BE2C (cell line): Measurements from ENCODE around the gene LRG1.
"Not testable (repeated sequence)": the region's sequence is repeated elsewhere in the genome, so short reads cannot be mapped to it uniquely, and the experiment has no call there.

Experiments
- DNase-seq: peaks from one replicate; pipeline ENCODE4 v3.0.0-alpha.2; 2020
- H3K27me3 ChIP-seq: fragments of 250-450 bp; sonication (Bioruptor Pico); 2 replicates; pipeline ENCODE4 v1.5.1; 2020; ENCODE audit warnings: mild to moderate bottlenecking
- H3K36me3 ChIP-seq: fragments of 250-450 bp; sonication (Bioruptor Pico); 2 replicates; pipeline ENCODE4 v1.5.1; 2020; ENCODE audit warnings: mild to moderate bottlenecking
- H3K4me1 ChIP-seq: fragments of 250-450 bp; sonication (Bioruptor Pico); 2 replicates; pipeline ENCODE4 v1.5.1; 2020
- H3K4me3 ChIP-seq: 2 replicates; pipeline ENCODE4 v1.5.1; 2011; ENCODE audit warnings: low read depth, low read length
- H3K9me3 ChIP-seq: fragments of 250-450 bp; sonication (Bioruptor Pico); 2 replicates; pipeline ENCODE4 v1.5.1; 2020
- TF ChIP-seq, protein P1 (sequence below): IDR thresholded peaks from 2 replicates; pipeline ENCODE4 v1.5.1; 2012; ENCODE audit warnings: mild to moderate bottlenecking, low read depth, low read length

LRG1 gene

DNA sequence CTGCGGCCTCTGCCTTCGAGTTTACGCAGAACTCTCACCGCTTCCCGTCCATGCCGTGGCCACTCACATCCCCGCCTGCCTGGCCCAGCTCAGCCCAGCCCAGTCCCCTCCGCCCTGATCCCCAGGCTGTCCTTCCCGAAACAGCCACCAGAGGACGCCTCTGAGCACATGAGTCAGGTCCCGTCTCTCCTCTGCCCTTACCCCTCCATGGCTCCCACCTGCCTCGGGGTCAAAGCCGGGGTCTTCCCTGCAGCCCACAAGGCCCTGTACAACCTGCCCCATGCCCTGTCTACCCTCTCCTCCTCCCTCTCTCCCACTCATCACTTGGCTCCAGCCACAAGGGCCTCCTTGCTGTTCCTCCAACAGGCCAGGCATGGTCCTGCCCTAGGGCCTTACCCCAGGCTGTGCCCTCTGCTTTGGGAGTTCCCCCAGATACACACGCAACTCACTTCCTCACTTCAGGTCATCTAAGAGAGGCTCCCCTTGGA, 27.8 kb upstream of the LRG1 start:
- Histone ChIP-seq H3K27me3 (peaks cover 19% of the 10 kb centered on the region), H3K4me1 (no peaks in the 10 kb centered on the region), H3K4me3 (no peak overlapping the region), H3K36me3 (no peaks in the 10 kb centered on the region), H3K9me3 (no peaks in the 10 kb centered on the region)
- DNase-seq = peak; percentile 78
- TF ChIP-seq, protein P1, sequence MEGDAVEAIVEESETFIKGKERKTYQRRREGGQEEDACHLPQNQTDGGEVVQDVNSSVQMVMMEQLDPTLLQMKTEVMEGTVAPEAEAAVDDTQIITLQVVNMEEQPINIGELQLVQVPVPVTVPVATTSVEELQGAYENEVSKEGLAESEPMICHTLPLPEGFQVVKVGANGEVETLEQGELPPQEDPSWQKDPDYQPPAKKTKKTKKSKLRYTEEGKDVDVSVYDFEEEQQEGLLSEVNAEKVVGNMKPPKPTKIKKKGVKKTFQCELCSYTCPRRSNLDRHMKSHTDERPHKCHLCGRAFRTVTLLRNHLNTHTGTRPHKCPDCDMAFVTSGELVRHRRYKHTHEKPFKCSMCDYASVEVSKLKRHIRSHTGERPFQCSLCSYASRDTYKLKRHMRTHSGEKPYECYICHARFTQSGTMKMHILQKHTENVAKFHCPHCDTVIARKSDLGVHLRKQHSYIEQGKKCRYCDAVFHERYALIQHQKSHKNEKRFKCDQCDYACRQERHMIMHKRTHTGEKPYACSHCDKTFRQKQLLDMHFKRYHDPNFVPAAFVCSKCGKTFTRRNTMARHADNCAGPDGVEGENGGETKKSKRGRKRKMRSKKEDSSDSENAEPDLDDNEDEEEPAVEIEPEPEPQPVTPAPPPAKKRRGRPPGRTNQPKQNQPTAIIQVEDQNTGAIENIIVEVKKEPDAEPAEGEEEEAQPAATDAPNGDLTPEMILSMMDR = peak; percentile 86

DNA sequence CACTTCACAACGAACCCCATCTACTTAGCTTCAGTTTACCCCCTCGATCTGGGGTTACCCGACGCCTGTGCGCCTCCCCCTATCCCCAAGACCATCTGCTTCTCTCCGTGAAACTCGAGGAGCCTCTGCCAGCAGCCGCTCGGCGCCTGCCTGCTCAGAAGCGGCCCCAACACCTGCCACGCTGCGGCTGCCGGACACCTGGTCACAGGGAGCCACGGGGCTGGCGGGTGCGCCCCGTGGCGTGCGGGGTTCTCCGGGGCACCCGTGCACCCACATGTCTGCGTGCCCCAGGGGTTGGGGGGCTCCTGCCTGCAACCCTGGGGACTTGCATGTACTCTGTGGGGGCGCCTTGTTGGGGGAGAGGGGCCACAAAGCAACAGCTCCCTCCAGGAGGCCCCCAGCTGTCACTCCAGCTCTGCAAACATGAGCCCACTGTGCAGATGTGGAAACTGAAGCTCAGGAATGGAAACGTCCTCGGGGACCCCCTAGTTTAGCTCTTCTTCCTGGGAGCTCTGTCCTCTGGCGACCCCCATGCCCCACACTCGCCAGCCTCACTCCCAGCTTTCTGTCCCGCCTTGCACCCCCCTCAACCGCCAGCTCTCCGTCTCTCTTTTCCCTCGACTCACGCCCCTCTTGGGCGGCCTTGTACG, 26.7 kb upstream of the LRG1 start:
- Histone ChIP-seq H3K27me3 (peaks cover 19% of the 10 kb centered on the region), H3K36me3 (no peaks in the 10 kb centered on the region), H3K9me3 (no peaks in the 10 kb centered on the region), H3K4me1 (no peaks in the 10 kb centered on the region), H3K4me3 (no peak overlapping the region)
- TF ChIP-seq, protein P1 = no peak
- DNase-seq = no peak

DNA sequence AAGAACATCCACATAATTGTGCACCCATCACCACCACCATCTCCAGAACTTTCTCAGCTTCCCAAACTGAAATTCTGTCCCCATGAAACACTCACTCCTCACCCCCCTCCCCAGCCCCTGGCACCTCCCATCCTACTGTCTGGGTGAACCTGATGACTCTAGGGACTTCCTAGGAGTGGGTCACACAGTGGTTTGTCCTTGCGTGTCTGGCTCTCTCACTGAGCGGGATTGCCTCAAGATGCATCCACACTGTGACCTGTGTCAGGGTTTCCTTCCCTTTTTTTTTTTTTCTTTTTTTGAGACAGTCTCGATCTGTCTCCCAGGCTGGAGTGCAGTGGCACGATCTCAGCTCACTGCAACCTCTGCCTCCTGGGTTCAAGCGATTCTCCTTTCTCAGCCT, 23.7 kb upstream of the LRG1 start:
- not testable (repeated sequence) for H3K9me3 ChIP-seq, H3K4me1 ChIP-seq, H3K4me3 ChIP-seq, DNase-seq, H3K36me3 ChIP-seq
- peaks cover 19% of the 10 kb centered on the region for H3K27me3 ChIP-seq

DNA sequence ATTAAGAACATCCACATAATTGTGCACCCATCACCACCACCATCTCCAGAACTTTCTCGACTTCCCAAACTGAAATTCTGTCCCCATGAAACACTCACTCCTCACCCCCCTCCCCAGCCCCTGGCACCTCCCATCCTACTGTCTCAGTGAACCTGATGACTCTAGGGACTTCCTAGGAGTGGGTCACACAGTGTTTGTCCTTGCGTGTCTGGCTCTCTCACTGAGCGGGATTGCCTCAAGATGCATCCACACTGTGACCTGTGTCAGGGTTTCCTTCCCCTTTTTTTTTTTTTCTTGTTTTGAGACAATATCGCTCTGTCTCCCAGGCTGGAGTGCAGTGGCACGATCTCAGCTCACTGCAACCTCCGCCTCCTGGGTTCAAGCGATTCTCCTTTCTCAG, 22.2 kb upstream of the LRG1 start:
- H3K4me1 ChIP-seq, DNase-seq, H3K9me3 ChIP-seq, H3K36me3 ChIP-seq, H3K4me3 ChIP-seq: not testable (repeated sequence)
- H3K27me3 ChIP-seq = peaks cover 18% of the 10 kb centered on the region

DNA sequence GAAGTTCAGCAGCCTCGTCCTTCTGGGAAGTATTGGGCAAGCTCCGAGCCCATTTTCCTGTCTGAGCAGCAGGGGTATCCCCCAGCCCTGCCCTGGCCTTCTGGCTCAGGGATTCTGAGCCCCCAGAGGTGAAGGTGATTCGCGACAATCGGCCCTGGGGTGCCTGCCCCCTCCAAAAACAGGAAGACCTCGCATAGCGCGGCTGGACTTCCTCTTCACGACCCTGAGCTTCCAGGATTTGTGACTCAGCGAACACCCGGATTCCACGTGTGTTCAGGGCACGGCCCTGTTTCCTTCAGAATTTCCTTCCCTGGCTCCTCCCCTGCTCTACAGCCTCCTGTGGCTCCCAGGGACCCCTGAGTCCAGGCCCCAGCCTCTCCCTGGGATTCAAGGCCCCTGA, 19.7 kb upstream of the LRG1 start, which contains the start of gene SEMA6B:
SEMA6B (minus strand) TSS at position 116 of the 400 bp plus-strand sequence. CDS start 1,227 bp downstream, outside the sequence.
- H3K4me3 ChIP-seq = no peak within 1 kb of the TSS
- H3K27me3 ChIP-seq = no peaks in the 10 kb centered on the region
- H3K9me3 ChIP-seq = no peaks in the 10 kb centered on the region; the same call in 1 of the 2 replicates
- peaks cover 3% of the 10 kb centered on the region for H3K4me1 ChIP-seq
- DNase-seq = no peak
- no peaks in the 10 kb centered on the region for H3K36me3 ChIP-seq
- TF ChIP-seq, protein P1 = no peak

DNA sequence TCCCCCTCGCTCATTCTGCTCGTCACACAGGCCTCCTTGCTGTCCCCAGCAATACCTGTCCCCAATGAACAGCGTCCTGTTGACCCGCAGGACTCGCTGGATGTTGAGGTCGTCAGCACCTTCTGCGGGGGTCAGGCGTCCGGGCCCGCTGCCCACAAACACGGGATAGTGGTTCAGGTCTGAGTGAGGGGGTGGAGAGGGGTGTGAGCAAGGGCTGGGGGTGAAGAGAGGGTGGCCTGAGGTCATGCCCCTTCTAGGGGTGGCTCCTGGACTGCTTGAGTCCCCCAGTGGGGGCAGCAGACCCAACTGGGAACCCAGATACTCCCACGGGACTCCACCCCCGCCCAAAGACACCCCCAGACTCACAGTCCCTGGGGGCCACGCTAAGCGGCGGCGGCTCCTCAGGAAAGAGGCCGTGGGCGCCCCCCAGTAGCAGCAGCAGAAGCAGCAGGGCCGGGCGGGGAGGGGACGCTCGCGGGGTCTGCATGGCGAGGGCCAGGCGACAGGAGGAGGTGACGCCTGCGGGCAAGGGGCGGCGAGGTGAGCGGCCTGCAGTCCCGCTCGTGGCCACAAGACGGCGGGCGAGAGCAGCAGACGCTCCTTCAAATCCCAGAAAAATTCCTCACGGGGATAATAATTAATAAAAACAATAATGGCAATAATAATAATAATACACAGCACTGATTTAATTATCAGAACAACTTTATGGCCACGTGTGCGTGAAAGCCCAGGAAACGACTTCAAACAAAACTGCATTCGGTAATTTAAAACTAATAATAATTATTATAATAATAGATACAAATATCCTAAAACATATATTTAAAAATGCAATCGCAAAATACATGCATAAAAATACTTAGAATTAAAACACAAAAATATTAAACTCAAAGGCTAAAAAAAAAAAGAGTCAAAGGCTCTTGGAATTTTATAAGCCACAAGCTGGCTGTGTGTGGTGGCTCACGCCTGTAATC, 18.4 kb upstream of the LRG1 start:
- peaks cover 3% of the 10 kb centered on the region for H3K4me1 ChIP-seq
- H3K36me3 ChIP-seq = no peaks in the 10 kb centered on the region
- no peaks in the 10 kb centered on the region for H3K27me3 ChIP-seq
- no peak overlapping the region for H3K4me3 ChIP-seq
- TF ChIP-seq, protein P1 = peak; percentile 91
- peak; percentile 64 for DNase-seq
- H3K9me3 ChIP-seq = no peaks in the 10 kb centered on the region; the same call in 1 of the 2 replicates
